Lower leg skin (tissue), 4 donors: ENCODE results near the gene NSMCE1. TPM values are rescaled to one million over a fixed set of nuclear protein-coding genes. Genes with fewer than 3 reads are reported as not detected.
"Not testable (repeated sequence)": the region's sequence is repeated elsewhere in the genome, so short reads cannot be mapped to it uniquely, and the experiment has no call there.

Experiments used
- DNase-seq, 2 donors: peaks; one replicate each; pipeline ENCODE4 v3.0.0-alpha.2; 2019; ENCODE audit warnings: low spot score in 2 of 2
- H3K4me3 ChIP-seq: fragments of 200-600 bp; sonication (generic); 2 replicates; pipeline ENCODE4 v1.5.1; 2017; ENCODE audit warnings: mild to moderate bottlenecking, low read depth; ENCODE audit not compliant: poor library complexity, severe bottlenecking
- CTCF ChIP-seq, 3 donors: fragments of 450-650 bp; IDR thresholded peaks; one replicate each; pipeline ENCODE4 v1.5.1; 2016; ENCODE audit warnings: antibody characterized with exemption in 3 of 3, mild to moderate bottlenecking in 3 of 3, moderate library complexity in 2 of 3
- POLR2A ChIP-seq, 2 donors: fragments of 450-650 bp; IDR thresholded peaks; one replicate each; pipeline ENCODE4 v1.6.1; 2016 to 2017; ENCODE audit warnings: antibody characterized with exemption in 2 of 2, mild to moderate bottlenecking in 1 of 2, moderate library complexity in 1 of 2
- WGBS, 2 donors: methylation state at CpG; one replicate each; pipeline ENCODE4 v1.1.5; 2018; 5-methylcytosine and 5-hydroxymethylcytosine counted together
- intact Hi-C: fragments of 100-400 bp; cut with DNase I; formaldehyde crosslinking; loops from one replicate; pipeline ENCODE4 v1.15.0; 2023; ENCODE audit warnings: low total_unique reads
- total RNA-seq, 4 donors: library from RNA; depleted of rRNA; stranded (reverse); fragments of >200 nt; gene quantifications; one replicate each; pipeline ENCODE4 v1.1.0, GENCODE V29; 2016

The NSMCE1 gene
- total RNA-seq, 4 donors from 2014 or later = 17.3 to 29.2 (median 21.1) TPM

DNA sequence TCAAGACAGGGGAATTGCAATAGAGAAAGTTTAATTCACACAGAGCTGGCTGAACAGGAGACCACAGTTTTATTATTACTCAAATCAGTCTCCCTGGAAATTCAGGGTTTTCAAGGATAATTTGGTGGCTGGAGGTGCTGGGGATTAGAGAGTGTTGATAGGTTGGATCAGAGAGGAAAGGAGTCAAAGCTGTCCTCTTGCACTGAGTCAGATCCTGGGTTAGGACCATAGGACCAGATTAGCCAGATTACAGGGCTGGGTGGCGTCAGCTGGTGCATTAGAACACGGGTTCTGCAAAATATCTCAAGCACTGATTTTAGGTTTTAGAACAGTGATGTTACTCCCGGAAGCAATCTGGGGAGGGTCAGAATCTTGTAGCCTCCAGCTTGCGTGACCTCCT lies 1.8 kb upstream of the NSMCE1 start:
- WGBS, 2 donors = 91% methylated on average over 4 of the region's 4 CpGs
- no peak for DNase-seq
- no peak overlapping the region for H3K4me3 ChIP-seq
- intact Hi-C loops = no loop called here
- TF ChIP-seq CTCF (IDR thresholded peaks at IDR 0.05) (no peak), POLR2A (IDR thresholded peaks at IDR 0.05) (no peak)

DNA sequence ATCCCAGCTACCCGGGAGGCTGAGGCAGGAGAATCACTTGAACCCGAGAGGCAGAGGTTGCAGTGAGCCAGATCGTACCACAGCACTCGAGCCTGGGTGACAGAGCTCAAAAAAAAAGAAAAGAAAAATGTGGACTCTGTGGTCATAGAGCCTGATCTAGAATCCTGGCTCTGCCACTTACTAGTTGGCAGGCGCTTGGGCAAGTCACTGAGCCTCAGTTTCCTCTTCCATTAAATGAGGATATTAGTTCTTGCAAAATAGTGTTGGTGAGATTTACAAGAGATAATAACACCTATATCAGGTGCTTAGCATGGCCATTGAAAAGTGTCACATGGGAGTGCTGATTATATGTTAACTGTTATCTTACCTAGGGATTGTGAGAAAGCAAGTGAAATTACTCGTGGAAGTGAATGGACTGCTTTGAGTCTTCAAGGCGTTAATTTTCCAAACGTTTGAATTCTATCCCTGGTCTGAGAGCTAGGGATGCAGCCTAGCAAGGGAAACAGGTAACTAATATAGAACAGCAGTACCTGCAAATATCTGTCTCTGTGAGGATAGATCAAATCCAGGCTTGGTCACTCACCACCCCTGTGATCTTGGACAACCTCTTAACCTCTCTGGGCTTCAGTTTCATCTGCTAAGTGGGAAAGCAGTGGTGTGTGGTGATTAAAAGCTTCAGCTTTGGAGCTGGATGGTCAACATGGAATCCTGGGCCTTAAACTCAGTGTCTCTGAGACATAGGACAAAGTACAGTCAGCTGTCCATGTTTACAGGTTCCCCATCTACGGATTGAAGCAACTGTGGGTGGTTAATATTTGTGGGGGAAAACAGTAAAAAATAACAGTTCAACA lies 953 bp upstream of the NSMCE1 start:
- WGBS, 2 donors = 83 to 85% methylated on average over 9 of the region's 9 CpGs
- no peak for TF ChIP-seq CTCF (IDR thresholded peaks at IDR 0.05)
- peak overlapping the region; percentile 71 for H3K4me3 ChIP-seq
- DNase-seq = no peak
- intact Hi-C loops = loop anchor here (5.0 kb wide), 1 partner anchor 43 kb away; the partner anchor contains the start of gene IL4R

- intact Hi-C loops = loop anchor here (5.0 kb wide), 1 partner anchor 45 kb away; the partner anchor contains the start of gene IL4R
- 73 to 85% methylated on average over 8 of the region's 8 CpGs for WGBS, 2 donors
- no peak for DNase-seq
- TF ChIP-seq CTCF (IDR thresholded peaks at IDR 0.05) (no peak), POLR2A (IDR thresholded peaks at IDR 0.05) (no peak)
- H3K4me3 ChIP-seq = no peak overlapping the region
Measured at GRCh38 chr16:27267037-27267677, 1.4 kb downstream of the NSMCE1 start.

GRCh38 chr16:27265982-27266381 lies 2.6 kb downstream of the NSMCE1 start:
- TF ChIP-seq CTCF (IDR thresholded peaks at IDR 0.05) = no peak
- no peak for TF ChIP-seq POLR2A (IDR thresholded peaks at IDR 0.05)
- WGBS, 2 donors = 97 to 100% methylated on average over 1 of the region's 1 CpG
- DNase-seq = no peak
- intact Hi-C loops = loop anchor here (5.0 kb wide), 1 partner anchor 46 kb away; the partner anchor contains the start of gene IL4R
- no peak overlapping the region for H3K4me3 ChIP-seq

DNA sequence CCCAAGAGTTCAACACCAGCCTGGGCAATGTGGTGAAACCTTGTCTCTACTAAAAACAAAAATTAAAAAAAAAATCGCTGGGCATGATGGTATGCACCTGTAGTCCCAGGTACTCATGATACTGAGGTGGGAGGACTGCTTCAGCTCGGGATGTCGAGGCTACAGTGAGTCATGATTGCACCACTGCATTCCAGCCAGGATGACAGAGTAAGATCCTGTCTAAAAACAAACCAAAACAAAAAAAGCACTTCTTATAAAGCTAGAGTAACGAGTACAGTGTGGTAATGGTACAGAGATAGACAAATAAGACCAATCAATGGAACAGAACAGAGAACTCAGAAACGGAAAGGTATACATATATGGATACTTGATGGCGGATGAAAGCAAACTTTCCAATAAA lies 4.4 kb downstream of the NSMCE1 start:
- TF ChIP-seq CTCF (IDR thresholded peaks at IDR 0.05) (peak in 1 of 3 donors; percentile 17), POLR2A (IDR thresholded peaks at IDR 0.05) (no peak)
- intact Hi-C loops = no loop called here
- H3K4me3 ChIP-seq = no peak overlapping the region
- 59 to 60% methylated on average over 6 of the region's 6 CpGs for WGBS, 2 donors
- DNase-seq = no peak

- H3K4me3 ChIP-seq, intact Hi-C loops: not testable (repeated sequence)
- WGBS, 2 donors = 93 to 96% methylated on average over 2 of the region's 2 CpGs
Measured at GRCh38 chr16:27262904-27263423, 5.6 kb downstream of the NSMCE1 start.

More at GRCh38 chr16:27262904-27263423, 5.6 kb downstream of the NSMCE1 start:
- DNase-seq = not testable (repeated sequence)
